Activated naive CD4-positive, alpha-beta T cell treated with anti-CD3 and anti-CD28 coated beads for 36 hours (primary cell): ENCODE measurements around the gene SLC39A7. TPM values are rescaled to one million over a fixed set of nuclear protein-coding genes. Genes with fewer than 3 reads are reported as not detected.

Source experiments
- microRNA-seq: library from miRNA; unstranded; fragments of <30 nt; microRNA quantifications from one replicate; pipeline ENCODE4 v1.2.0, GENCODE V29; 2022; ENCODE audit warnings: borderline microRNAs expressed, borderline replicate concordance
- total RNA-seq, 2 experiments: library from RNA; stranded (reverse); gene quantifications; one replicate each; pipeline ENCODE4 v1.2.3, GENCODE V29; 2021

SLC39A7 gene
- total RNA-seq, 2 experiments from 2014 or later = 35.9 to 39.5 TPM

Small RNAs within 50 kb of the gene (microRNA-seq; reads per million reads assigned to microRNA genes)
- gene MIR219A1 = 18.1 reads per million, percentile 32 among the genes with 10 or more reads in this experiment

Other genes with a start within 250 kb of the SLC39A7 start
- 10 to 100 TPM; 12.7 to 14.5 TPM for gene HLA-DMA, start 247.8 kb upstream of the SLC39A7 start, total RNA-seq
- 100 to 1,000 TPM; 168 to 197 TPM for gene BRD2, start 232.3 kb upstream of the SLC39A7 start, total RNA-seq
- 1 to 10 TPM; 1.4 to 1.6 TPM for gene HLA-DOA, start 191.3 kb upstream of the SLC39A7 start, total RNA-seq
- 10 to 100 TPM; 12.1 to 15.3 TPM for gene HLA-DPA1, start 127.2 kb upstream of the SLC39A7 start, total RNA-seq
- 1 to 10 TPM; 2.8 to 4.0 TPM for gene HLA-DPB1, start 124.9 kb upstream of the SLC39A7 start, total RNA-seq
- gene COL11A2, start 8.4 kb upstream of the SLC39A7 start, total RNA-seq = 1 to 10 TPM in 1 of 2 experiments, under 1 TPM in 1; 0.88 to 1.4 TPM
- gene RXRB, start 202 bp upstream of the SLC39A7 start, total RNA-seq = 10 to 100 TPM; 50.4 to 50.6 TPM
- gene HSD17B8, start 3.8 kb downstream of the SLC39A7 start, total RNA-seq = 10 to 100 TPM; 31.3 to 33.5 TPM
- 10 to 100 TPM; 17.1 to 18.2 TPM for gene RING1, start 7.6 kb downstream of the SLC39A7 start, total RNA-seq
- 10 to 100 TPM; 30.3 to 31.0 TPM for gene VPS52, start 71.0 kb downstream of the SLC39A7 start, total RNA-seq
- 1,000 to 10,000 TPM; 5,497 to 5,551 TPM for gene RPS18, start 71.2 kb downstream of the SLC39A7 start, total RNA-seq
- 1 to 10 TPM; 4.4 TPM for gene B3GALT4, start 76.3 kb downstream of the SLC39A7 start, total RNA-seq
- gene WDR46, start 88.4 kb downstream of the SLC39A7 start, total RNA-seq = 10 to 100 TPM; 42.5 to 42.9 TPM
- gene PFDN6, start 88.7 kb downstream of the SLC39A7 start, total RNA-seq = 10 to 100 TPM; 67.9 to 81.3 TPM
- gene RGL2, start 98.1 kb downstream of the SLC39A7 start, total RNA-seq = 10 to 100 TPM; 23.8 to 27.8 TPM
- gene TAPBP, start 113.2 kb downstream of the SLC39A7 start, total RNA-seq = 100 to 1,000 TPM; 184 TPM
- 1 to 10 TPM; 8.8 to 9.0 TPM for gene ZBTB22, start 116.9 kb downstream of the SLC39A7 start, total RNA-seq
- 10 to 100 TPM; 48.1 to 55.1 TPM for gene DAXX, start 122.1 kb downstream of the SLC39A7 start, total RNA-seq
- 100 to 1,000 TPM; 107 TPM for gene KIFC1, start 191.0 kb downstream of the SLC39A7 start, total RNA-seq
- 10 to 100 TPM; 31.0 to 32.3 TPM for gene PHF1, start 210.1 kb downstream of the SLC39A7 start, total RNA-seq
- 100 to 1,000 TPM; 163 to 181 TPM for gene CUTA, start 217.2 kb downstream of the SLC39A7 start, total RNA-seq
- gene SYNGAP1, start 219.2 kb downstream of the SLC39A7 start, total RNA-seq = 10 to 100 TPM; 35.1 to 42.2 TPM